GM12878 (cell line): ENCODE data around the gene CCNA2. TPM values are rescaled to one million over a fixed set of nuclear protein-coding genes. Genes with fewer than 3 reads are reported as not detected.

Experiments
- ATAC-seq: fragments of 200-7000 bp; cut with Tn5 transposase; 3 replicates; pipeline ENCODE4 v1.9.1; 2020; ENCODE audit warnings: mild to moderate bottlenecking, moderate library complexity
- BruUV-seq: library from RNA; stranded (reverse); fragments of 400-500 nt; replicated peaks from 2 replicates; lab custom pipeline; 2021; lab: Mats Ljungman, UMichigan
- CTCF ChIA-PET: fragments of 300-600 bp; sonication (Branson Sonifier 250); formaldehyde crosslinking; extraction: SDS; loops from one replicate; lab custom pipeline; 2021; ENCODE audit warnings: inconsistent platforms; lab: Yijun Ruan, JAX
- POLR2A ChIA-PET: fragments of 350-600 bp; formaldehyde crosslinking; extraction: SDS; loops from one replicate; lab custom pipeline; 2021; ENCODE audit warnings: inconsistent platforms; lab: Charles Lee
- RAD21 ChIA-PET: fragments of 300-600 bp; sonication (Branson Sonifier 250); formaldehyde crosslinking; loops from one replicate; lab custom pipeline; 2023; ENCODE audit warnings: antibody characterized with exemption; ENCODE audit not compliant: unreplicated experiment; lab: Charles Lee
- SMC1A ChIA-PET: fragments of 300-600 bp; sonication (Branson Sonifier 250); formaldehyde crosslinking; loops from one replicate; lab custom pipeline; 2023; ENCODE audit not compliant: unreplicated experiment, uncharacterized antibody; lab: Charles Lee
- DNase-seq: peaks from one replicate; pipeline ENCODE4 v3.0.0-alpha.2; 2011; ENCODE audit warnings: low read depth, low spot score
- FAIRE-seq: peaks from 3 replicates; lab custom pipeline; 2011; peaks lifted over from hg19 to GRCh38; lab: Jason Lieb, UNC
- H2AFZ ChIP-seq: 2 replicates; pipeline ENCODE4 v1.6.0; 2011; ENCODE audit warnings: low read depth, low read length, control low read depth; ENCODE audit not compliant: control insufficient read depth
- H3K27ac ChIP-seq: 2 replicates; pipeline ENCODE4 v1.5.1; 2011; ENCODE audit warnings: control low read depth; ENCODE audit not compliant: control insufficient read depth, insufficient read depth
- H3K27me3 ChIP-seq, 2 experiments: replicated peaks in 1 of 2; 2 replicates each; pipeline versions ENCODE4 v1.6.0 to v1.6.1; 2011; ENCODE audit warnings: low read length in 1 of 2; ENCODE audit not compliant: control insufficient read depth in 2 of 2, insufficient read depth in 2 of 2
- H3K36me3 ChIP-seq, 2 experiments: 2 replicates each; pipeline ENCODE4 v1.5.1; 2011; ENCODE audit warnings: low read length in 1 of 2; ENCODE audit not compliant: control insufficient read depth in 2 of 2, insufficient read depth in 2 of 2
- H3K4me1 ChIP-seq: 2 replicates; pipeline ENCODE4 v1.6.1; 2011; ENCODE audit warnings: mild to moderate bottlenecking, low read length, moderate library complexity, mixed read lengths; ENCODE audit not compliant: control insufficient read depth, insufficient read depth
- H3K4me2 ChIP-seq: 2 replicates; pipeline ENCODE4 v1.6.0; 2011; ENCODE audit warnings: control low read depth; ENCODE audit not compliant: control insufficient read depth, insufficient read depth
- H3K4me3 ChIP-seq: fragments of 200-600 bp; sonication (generic); 2 replicates; pipeline ENCODE4 v1.5.1; 2016
- H3K79me2 ChIP-seq: 2 replicates; pipeline ENCODE4 v1.6.0; 2011; ENCODE audit warnings: low read length; ENCODE audit not compliant: control insufficient read depth, insufficient read depth
- H3K9ac ChIP-seq: 2 replicates; pipeline ENCODE4 v1.8.0; 2011; ENCODE audit warnings: low read length, control low read depth, mixed read lengths; ENCODE audit not compliant: control insufficient read depth, insufficient read depth
- H3K9me3 ChIP-seq: replicated peaks from 3 replicates; pipeline ENCODE4 v1.5.1; 2011; ENCODE audit warnings: mild to moderate bottlenecking, low read length; ENCODE audit not compliant: control insufficient read depth, insufficient read depth
- H4K20me1 ChIP-seq: 2 replicates; pipeline ENCODE4 v1.6.0; 2011; ENCODE audit not compliant: control insufficient read depth, insufficient read depth
- BMI1 ChIP-seq: fragments of 450-650 bp; IDR thresholded peaks from 2 replicates; pipeline ENCODE4 v1.6.1; 2016; ENCODE audit warnings: mild to moderate bottlenecking, moderate library complexity, borderline replicate concordance
- CREM ChIP-seq: IDR thresholded peaks from 2 replicates; pipeline ENCODE4 v1.6.1; 2014; ENCODE audit warnings: antibody characterized with exemption, low read depth
- HDGF ChIP-seq: fragments of 450-650 bp; IDR thresholded peaks from 2 replicates; pipeline ENCODE4 v1.6.1; 2016; ENCODE audit warnings: antibody characterized with exemption
- KAT2A ChIP-seq: conservative IDR thresholded peaks from 2 replicates; pipeline ENCODE4 v1.6.1; 2011; ENCODE audit warnings: low read depth, low read length; ENCODE audit not compliant: control insufficient read depth
- LARP7 ChIP-seq: fragments of 450-650 bp; IDR thresholded peaks from 2 replicates; pipeline ENCODE4 v1.6.1; 2017; ENCODE audit warnings: mild to moderate bottlenecking
- NRF1 ChIP-seq: conservative IDR thresholded peaks from 2 replicates; pipeline ENCODE4 v1.6.1; 2011; ENCODE audit warnings: mild to moderate bottlenecking, low read depth, low read length, improper control_type of control experiment
- PML ChIP-seq: IDR thresholded peaks from 2 replicates; pipeline ENCODE4 v1.6.1; 2012; ENCODE audit warnings: low read length, inconsistent platforms
- SIX5 ChIP-seq: IDR thresholded peaks from 2 replicates; pipeline ENCODE4 v1.6.1; 2011; ENCODE audit warnings: mild to moderate bottlenecking, low read depth, low read length, moderate library complexity; ENCODE audit not compliant: severe bottlenecking
- SMAD1 ChIP-seq: fragments of 450-650 bp; IDR thresholded peaks from 2 replicates; pipeline ENCODE4 v1.6.1; 2018; ENCODE audit warnings: mild to moderate bottlenecking, low read depth; ENCODE audit not compliant: partially characterized antibody
- SRF ChIP-seq, 2 experiments: IDR thresholded peaks; 2 replicates each; pipeline ENCODE4 v1.6.1; 2011; ENCODE audit warnings: low read depth in 2 of 2, low read length in 2 of 2, mild to moderate bottlenecking in 1 of 2, moderate library complexity in 1 of 2
- WGBS: methylation state at CpG from one replicate; pipeline ENCODE4 v1.1.6; 2016; ENCODE audit warnings: low lambda C conversion rate; ENCODE audit not compliant: insufficient replicate concordance, insufficient coverage; ENCODE audit errors: missing lambda C conversion rate; 5-methylcytosine and 5-hydroxymethylcytosine counted together
- in situ Hi-C: fragments of 300-500 bp; cut with MboI; formaldehyde crosslinking; loops from 9 replicates; pipeline ENCODE4 v1.14.3; 2018; ENCODE audit warnings: mixed read lengths
- intact Hi-C: fragments of 100-400 bp; cut with micrococcal nuclease; formaldehyde crosslinking; loops from one replicate; pipeline ENCODE4 v1.14.2; 2022; ENCODE audit not compliant: unreplicated experiment
- polyA plus RNA-seq, 11 experiments: library from polyadenylated mRNA; depleted of rRNA in 4 of 11; unstranded in 6 of 11; stranded (reverse) in 5 of 11; fragments of >200 nt; fragmentation: Nextera tagmentation in 4 of 11; fragmentation: Illumina TruSeq in 1 of 11; extraction: Ambion mirVana in 4 of 11; extraction: Trizol in 1 of 11; gene quantifications; 1 replicate in 1 of 11; 2 replicates in 10 of 11; pipeline versions ENCODE4 v1.2.1 to v1.2.3, GENCODE V29; 2011 to 2016; ENCODE audit warnings: inconsistent platforms in 2 of 11, missing spikeins in 2 of 11, low read depth in 1 of 11
- total RNA-seq, 4 experiments: library from RNA; depleted of rRNA in 3 of 4; stranded (reverse); fragments of >200 nt in 3 of 4; fragmentation: Illumina TruSeq in 1 of 4; extraction: Trizol in 1 of 4; gene quantifications; 2 replicates each; pipeline versions ENCODE4 v1.2.1 to v1.2.3, GENCODE V29; 2013 to 2021
- TF ChIP-seq, protein P1 (sequence below): fragments of 450-650 bp; conservative IDR thresholded peaks from 2 replicates; pipeline ENCODE4 v1.6.1; 2017; ENCODE audit warnings: mild to moderate bottlenecking, moderate library complexity
- TF ChIP-seq, protein P2 (sequence below): fragments of 450-650 bp; IDR thresholded peaks from 2 replicates; pipeline ENCODE4 v1.6.1; 2017; ENCODE audit warnings: mild to moderate bottlenecking, moderate library complexity
- TF ChIP-seq, protein P3 (sequence below): fragments of 450-650 bp; IDR thresholded peaks from 2 replicates; pipeline ENCODE4 v1.6.1; 2018; ENCODE audit warnings: borderline replicate concordance, mild to moderate bottlenecking; ENCODE audit not compliant: partially characterized antibody

Gene CCNA2
- total and polyA plus RNA-seq, 10 of the 15 experiments (the other 5 are each of a cell fraction or from before 2014, with no cell fraction given) = 21.8 to 153 (median 94.5) TPM

DNA sequence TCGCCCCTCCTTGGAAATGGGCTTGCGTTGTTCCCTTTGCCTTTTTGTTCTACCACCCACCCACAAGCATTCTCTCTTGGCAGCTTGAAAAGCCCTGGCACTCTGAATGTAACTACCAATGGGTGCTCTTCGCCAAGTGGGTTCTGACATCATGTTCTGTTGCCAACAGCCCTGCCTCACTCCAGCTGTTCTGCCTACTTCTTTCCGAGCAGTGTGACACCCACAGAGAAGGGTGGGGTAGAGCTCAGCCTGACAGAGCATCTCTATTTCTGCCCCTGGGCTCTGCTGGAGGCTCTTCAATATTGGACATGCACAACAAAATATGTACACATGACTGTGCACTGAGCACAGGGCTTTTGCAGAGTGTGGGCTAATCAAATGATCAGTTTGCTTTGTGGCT lies 38.2 kb downstream of the CCNA2 start (continued):
- TF ChIP-seq, protein P1, sequence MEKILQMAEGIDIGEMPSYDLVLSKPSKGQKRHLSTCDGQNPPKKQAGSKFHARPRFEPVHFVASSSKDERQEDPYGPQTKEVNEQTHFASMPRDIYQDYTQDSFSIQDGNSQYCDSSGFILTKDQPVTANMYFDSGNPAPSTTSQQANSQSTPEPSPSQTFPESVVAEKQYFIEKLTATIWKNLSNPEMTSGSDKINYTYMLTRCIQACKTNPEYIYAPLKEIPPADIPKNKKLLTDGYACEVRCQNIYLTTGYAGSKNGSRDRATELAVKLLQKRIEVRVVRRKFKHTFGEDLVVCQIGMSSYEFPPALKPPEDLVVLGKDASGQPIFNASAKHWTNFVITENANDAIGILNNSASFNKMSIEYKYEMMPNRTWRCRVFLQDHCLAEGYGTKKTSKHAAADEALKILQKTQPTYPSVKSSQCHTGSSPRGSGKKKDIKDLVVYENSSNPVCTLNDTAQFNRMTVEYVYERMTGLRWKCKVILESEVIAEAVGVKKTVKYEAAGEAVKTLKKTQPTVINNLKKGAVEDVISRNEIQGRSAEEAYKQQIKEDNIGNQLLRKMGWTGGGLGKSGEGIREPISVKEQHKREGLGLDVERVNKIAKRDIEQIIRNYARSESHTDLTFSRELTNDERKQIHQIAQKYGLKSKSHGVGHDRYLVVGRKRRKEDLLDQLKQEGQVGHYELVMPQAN = no peak

DNA sequence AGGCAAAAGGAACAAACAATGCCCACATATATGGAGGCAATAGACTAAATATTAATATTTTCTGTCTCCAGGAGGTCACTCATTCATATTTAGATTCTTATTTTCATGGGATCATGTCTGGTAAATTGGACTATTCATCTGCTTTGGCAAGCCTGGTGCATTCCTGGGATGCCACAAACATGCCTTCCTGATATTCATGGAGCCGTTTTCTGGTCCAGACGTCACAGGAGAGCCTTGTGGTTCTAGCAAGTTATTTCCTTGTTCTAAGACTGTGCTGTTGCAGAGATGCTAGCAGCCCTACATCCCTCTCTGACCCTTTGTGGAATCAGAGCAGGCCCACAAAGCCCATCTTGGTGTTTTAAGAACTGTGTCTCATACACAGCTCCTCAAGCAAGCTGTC lies 38.7 kb downstream of the CCNA2 start:
- Histone ChIP-seq H2AFZ (no peak overlapping the region), H3K4me2 (no peak overlapping the region), H3K9ac (no peak overlapping the region), H4K20me1 (no peaks in the 10 kb centered on the region), H3K27me3 (no peaks in the 10 kb centered on the region), H3K4me3 (no peak overlapping the region), H3K9me3 (no peaks in the 10 kb centered on the region; the same call in 2 of the 3 replicates), H3K27ac (no peak overlapping the region), H3K36me3 (no peaks in the 10 kb centered on the region), H3K79me2 (no peaks in the 10 kb centered on the region), H3K4me1 (peaks cover 18% of the 10 kb centered on the region)
- TF ChIP-seq SMAD1 = no peak
- TF ChIP-seq, protein P2, sequence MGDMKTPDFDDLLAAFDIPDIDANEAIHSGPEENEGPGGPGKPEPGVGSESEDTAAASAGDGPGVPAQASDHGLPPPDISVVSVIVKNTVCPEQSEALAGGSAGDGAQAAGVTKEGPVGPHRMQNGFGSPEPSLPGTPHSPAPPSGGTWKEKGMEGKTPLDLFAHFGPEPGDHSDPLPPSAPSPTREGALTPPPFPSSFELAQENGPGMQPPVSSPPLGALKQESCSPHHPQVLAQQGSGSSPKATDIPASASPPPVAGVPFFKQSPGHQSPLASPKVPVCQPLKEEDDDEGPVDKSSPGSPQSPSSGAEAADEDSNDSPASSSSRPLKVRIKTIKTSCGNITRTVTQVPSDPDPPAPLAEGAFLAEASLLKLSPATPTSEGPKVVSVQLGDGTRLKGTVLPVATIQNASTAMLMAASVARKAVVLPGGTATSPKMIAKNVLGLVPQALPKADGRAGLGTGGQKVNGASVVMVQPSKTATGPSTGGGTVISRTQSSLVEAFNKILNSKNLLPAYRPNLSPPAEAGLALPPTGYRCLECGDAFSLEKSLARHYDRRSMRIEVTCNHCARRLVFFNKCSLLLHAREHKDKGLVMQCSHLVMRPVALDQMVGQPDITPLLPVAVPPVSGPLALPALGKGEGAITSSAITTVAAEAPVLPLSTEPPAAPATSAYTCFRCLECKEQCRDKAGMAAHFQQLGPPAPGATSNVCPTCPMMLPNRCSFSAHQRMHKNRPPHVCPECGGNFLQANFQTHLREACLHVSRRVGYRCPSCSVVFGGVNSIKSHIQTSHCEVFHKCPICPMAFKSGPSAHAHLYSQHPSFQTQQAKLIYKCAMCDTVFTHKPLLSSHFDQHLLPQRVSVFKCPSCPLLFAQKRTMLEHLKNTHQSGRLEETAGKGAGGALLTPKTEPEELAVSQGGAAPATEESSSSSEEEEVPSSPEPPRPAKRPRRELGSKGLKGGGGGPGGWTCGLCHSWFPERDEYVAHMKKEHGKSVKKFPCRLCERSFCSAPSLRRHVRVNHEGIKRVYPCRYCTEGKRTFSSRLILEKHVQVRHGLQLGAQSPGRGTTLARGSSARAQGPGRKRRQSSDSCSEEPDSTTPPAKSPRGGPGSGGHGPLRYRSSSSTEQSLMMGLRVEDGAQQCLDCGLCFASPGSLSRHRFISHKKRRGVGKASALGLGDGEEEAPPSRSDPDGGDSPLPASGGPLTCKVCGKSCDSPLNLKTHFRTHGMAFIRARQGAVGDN = no peak
- TF ChIP-seq KAT2A = no peak
- no peak for TF ChIP-seq NRF1
- no peak for TF ChIP-seq LARP7
- TF ChIP-seq BMI1 = no peak
- no peak for TF ChIP-seq HDGF
- no peak for TF ChIP-seq CREM
- TF ChIP-seq, protein P3, sequence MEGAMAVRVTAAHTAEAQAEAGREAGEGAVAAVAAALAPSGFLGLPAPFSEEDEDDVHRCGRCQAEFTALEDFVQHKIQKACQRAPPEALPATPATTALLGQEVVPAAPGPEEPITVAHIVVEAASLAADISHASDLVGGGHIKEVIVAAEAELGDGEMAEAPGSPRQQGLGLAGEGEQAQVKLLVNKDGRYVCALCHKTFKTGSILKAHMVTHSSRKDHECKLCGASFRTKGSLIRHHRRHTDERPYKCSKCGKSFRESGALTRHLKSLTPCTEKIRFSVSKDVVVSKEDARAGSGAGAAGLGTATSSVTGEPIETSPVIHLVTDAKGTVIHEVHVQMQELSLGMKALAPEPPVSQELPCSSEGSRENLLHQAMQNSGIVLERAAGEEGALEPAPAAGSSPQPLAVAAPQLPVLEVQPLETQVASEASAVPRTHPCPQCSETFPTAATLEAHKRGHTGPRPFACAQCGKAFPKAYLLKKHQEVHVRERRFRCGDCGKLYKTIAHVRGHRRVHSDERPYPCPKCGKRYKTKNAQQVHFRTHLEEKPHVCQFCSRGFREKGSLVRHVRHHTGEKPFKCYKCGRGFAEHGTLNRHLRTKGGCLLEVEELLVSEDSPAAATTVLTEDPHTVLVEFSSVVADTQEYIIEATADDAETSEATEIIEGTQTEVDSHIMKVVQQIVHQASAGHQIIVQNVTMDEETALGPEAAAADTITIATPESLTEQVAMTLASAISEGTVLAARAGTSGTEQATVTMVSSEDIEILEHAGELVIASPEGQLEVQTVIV = no peak
- no peak for TF ChIP-seq SIX5
- TF ChIP-seq SRF (IDR thresholded peaks at IDR 0.05; ENCODE audit: low read depth in 2 of 2, low read length in 2 of 2) = no peak
- TF ChIP-seq PML = no peak
- SMC1A ChIA-PET = interaction anchor here (1.3 to 2.0 kb wide), 4 partner anchors 8 to 16 kb away, joined by 3 to 8 read pairs (median 5); no protein-coding TSS in a partner anchor
- BruUV-seq = no TSS peak
- POLR2A ChIA-PET = interaction anchor here (1.9 kb wide), 1 partner anchor 15 kb away, joined by 6 read pairs; no protein-coding TSS in a partner anchor
- no peak for FAIRE-seq
- CTCF ChIA-PET = interaction anchor here (1.5 kb wide), 1 partner anchor 8 kb away, joined by 7 read pairs; no protein-coding TSS in a partner anchor
- DNase-seq = no peak
- no peak for ATAC-seq
- 67% methylated on average over 2 of the region's 2 CpGs for WGBS
- RAD21 ChIA-PET = no interaction called here
- intact Hi-C loops = no loop called here
- in situ Hi-C loops = no loop called here
